WTC11 (cell line): ENCODE measurements around the gene COG8. TPM values are rescaled to one million over a fixed set of nuclear protein-coding genes. Genes with fewer than 3 reads are reported as not detected.

Experiments
- ATAC-seq: fragments of 200-7000 bp; cut with Tn5 transposase; 2 replicates; pipeline ENCODE4 v1.10.0; 2021; ENCODE audit warnings: mild to moderate bottlenecking, moderate library complexity
- CTCF ChIA-PET: fragments of 300-600 bp; sonication (Branson Sonifier 250); formaldehyde crosslinking; loops from one replicate; lab custom pipeline; 2021; ENCODE audit warnings: antibody characterized with exemption; lab: Charles Lee
- POLR2A ChIA-PET: fragments of 350-600 bp; sonication (Branson Sonifier 250); formaldehyde crosslinking; loops from one replicate; lab custom pipeline; 2021; ENCODE audit warnings: antibody characterized with exemption; lab: Charles Lee
- DNase-seq: peaks from one replicate; pipeline ENCODE4 v3.0.0; 2021; ENCODE audit warnings: low spot score
- H3K27ac Mint-ChIP-seq: 2 replicates; pipeline ENCODE4 v1.8.0; 2021; ENCODE audit warnings: mixed read lengths
- H3K27me3 Mint-ChIP-seq: 2 replicates; pipeline ENCODE4 v1.8.0; 2021; ENCODE audit warnings: low read depth, mild to moderate bottlenecking, moderate library complexity, mixed read lengths
- H3K36me3 Mint-ChIP-seq: 2 replicates; pipeline ENCODE4 v1.8.0; 2021; ENCODE audit warnings: mixed read lengths
- H3K4me1 Mint-ChIP-seq: 2 replicates; pipeline ENCODE4 v1.8.0; 2022; ENCODE audit warnings: mixed read lengths
- H3K4me3 Mint-ChIP-seq: 2 replicates; pipeline ENCODE4 v1.8.0; 2021; ENCODE audit warnings: mild to moderate bottlenecking, moderate library complexity, mixed read lengths
- H3K9me3 Mint-ChIP-seq: 2 replicates; pipeline ENCODE4 v1.8.0; 2021; ENCODE audit warnings: mixed read lengths
- AFF4 ChIP-seq: sonication (generic); formaldehyde crosslinking; IDR thresholded peaks from 2 replicates; pipeline ENCODE4 v1.8.1; 2023; ENCODE audit warnings: mild to moderate bottlenecking, missing genetic modification reagents, borderline replicate concordance
- ATF2 ChIP-seq: sonication (generic); formaldehyde crosslinking; IDR thresholded peaks from 2 replicates; pipeline ENCODE4 v1.8.1; 2022; ENCODE audit warnings: low read depth, missing genetic modification reagents, borderline replicate concordance
- E2F4 ChIP-seq: sonication (generic); formaldehyde crosslinking; IDR thresholded peaks from 2 replicates; pipeline ENCODE4 v1.8.1; 2022; ENCODE audit warnings: low read depth, mild to moderate bottlenecking, moderate library complexity, missing genetic modification reagents, borderline replicate concordance
- ELF4 ChIP-seq: sonication (generic); formaldehyde crosslinking; IDR thresholded peaks from 2 replicates; pipeline ENCODE4 v1.8.1; 2022; ENCODE audit warnings: low read depth, mild to moderate bottlenecking, moderate library complexity, missing genetic modification reagents
- ERG ChIP-seq: fragments of 250-450 bp; sonication (Bioruptor Pico); IDR thresholded peaks from 2 replicates; pipeline ENCODE4 v1.8.0; 2021; ENCODE audit warnings: mild to moderate bottlenecking
- FOXJ3 ChIP-seq: sonication (generic); formaldehyde crosslinking; IDR thresholded peaks from 2 replicates; pipeline ENCODE4 v1.9.0; 2021; ENCODE audit warnings: missing genetic modification reagents, mild to moderate bottlenecking, borderline replicate concordance
- GABPB1 ChIP-seq: sonication (generic); formaldehyde crosslinking; IDR thresholded peaks from 2 replicates; pipeline ENCODE4 v1.8.1; 2023; ENCODE audit warnings: mild to moderate bottlenecking, missing genetic modification reagents
- GTF2I ChIP-seq: fragments of 250-450 bp; sonication (Bioruptor Pico); conservative IDR thresholded peaks from 2 replicates; pipeline ENCODE4 v1.4.0; 2021; ENCODE audit warnings: mild to moderate bottlenecking
- HMGA2 ChIP-seq: fragments of 250-450 bp; sonication (Bioruptor Pico); IDR thresholded peaks from 2 replicates; pipeline ENCODE4 v1.4.0; 2021; ENCODE audit warnings: mild to moderate bottlenecking, moderate library complexity
- IRF2 ChIP-seq: sonication (generic); formaldehyde crosslinking; IDR thresholded peaks from 2 replicates; pipeline ENCODE4 v1.8.0; 2022; ENCODE audit warnings: low read depth, missing genetic modification reagents, borderline replicate concordance
- MAX ChIP-seq: sonication (generic); formaldehyde crosslinking; IDR thresholded peaks from 2 replicates; pipeline ENCODE4 v1.8.0; 2022; ENCODE audit warnings: mild to moderate bottlenecking, missing genetic modification reagents
- NFE2L1 ChIP-seq: sonication (generic); formaldehyde crosslinking; IDR thresholded peaks from 2 replicates; pipeline ENCODE4 v1.8.1; 2023; ENCODE audit warnings: missing genetic modification reagents
- NR3C1 ChIP-seq: sonication (generic); formaldehyde crosslinking; conservative IDR thresholded peaks from 2 replicates; pipeline ENCODE4 v1.8.1; 2023; ENCODE audit warnings: low read depth, mild to moderate bottlenecking, missing genetic modification reagents
- PRRX2 ChIP-seq: fragments of 250-450 bp; sonication (Bioruptor Pico); IDR thresholded peaks from 2 replicates; pipeline ENCODE4 v1.8.0; 2021; ENCODE audit warnings: mild to moderate bottlenecking
- SMAD3 ChIP-seq: sonication (generic); formaldehyde crosslinking; IDR thresholded peaks from 2 replicates; pipeline ENCODE4 v1.8.0; 2022; ENCODE audit warnings: missing genetic modification reagents, mild to moderate bottlenecking, borderline replicate concordance
- USF1 ChIP-seq: sonication (generic); formaldehyde crosslinking; IDR thresholded peaks from 2 replicates; pipeline ENCODE4 v1.8.0; 2022; ENCODE audit warnings: mild to moderate bottlenecking, missing genetic modification reagents
- USF2 ChIP-seq: sonication (generic); formaldehyde crosslinking; IDR thresholded peaks from 2 replicates; pipeline ENCODE4 v1.8.1; 2023; ENCODE audit warnings: mild to moderate bottlenecking, missing genetic modification reagents, moderate library complexity
- ZBTB21 ChIP-seq: sonication (generic); formaldehyde crosslinking; IDR thresholded peaks from 2 replicates; pipeline ENCODE4 v1.8.1; 2023; ENCODE audit warnings: mild to moderate bottlenecking, missing genetic modification reagents, borderline replicate concordance
- ZMAT4 ChIP-seq: fragments of 250-450 bp; sonication (Bioruptor Pico); IDR thresholded peaks from 2 replicates; pipeline ENCODE4 v1.9.0; 2021; ENCODE audit warnings: mild to moderate bottlenecking
- ZNF512 ChIP-seq: sonication (generic); formaldehyde crosslinking; IDR thresholded peaks from 2 replicates; pipeline ENCODE4 v1.8.1; 2022; ENCODE audit warnings: missing genetic modification reagents, borderline replicate concordance
- ZSCAN18 ChIP-seq: fragments of 250-450 bp; sonication (Bioruptor Pico); IDR thresholded peaks from 2 replicates; pipeline ENCODE4 v2.1.2; 2022; ENCODE audit warnings: mild to moderate bottlenecking, moderate library complexity
- total RNA-seq: library from RNA; stranded (reverse); gene quantifications from 3 replicates; pipeline ENCODE4 v1.2.3, GENCODE V29; 2021

Gene COG8
- total RNA-seq, 1 experiment from 2014 or later = 56.5 TPM

- H3K36me3 Mint-ChIP-seq = peaks cover 65% of the 10 kb centered on the region
- ChIA-PET POLR2A (no interaction called here), CTCF (interaction anchor here (1.2 to 2.1 kb wide), 2 partner anchors 12 to 173 kb away, joined by 4 to 7 read pairs; partner anchors contain the start of gene VPS4A)
These were observed 15.9 kb downstream of the COG8 start for GRCh38 chr16:69323415-69323814.

GRCh38 chr16:69322343-69322742 lies 17.0 kb downstream of the COG8 start:
- ATAC-seq = no peak
- CTCF ChIA-PET = interaction anchor here (2.1 kb wide), 1 partner anchor 11 kb away, joined by 7 read pairs; the partner anchor contains the start of gene VPS4A
- no peak overlapping the region for H3K4me3 Mint-ChIP-seq
- peaks cover 6% of the 10 kb centered on the region; the same call in 1 of the 2 replicates for H3K4me1 Mint-ChIP-seq
- TF ChIP-seq ZNF512 (no peak), ZSCAN18 (no peak), IRF2 (CRISPR knock-in tag) (no peak), NFE2L1 (CRISPR knock-in tag) (no peak), GTF2I (CRISPR knock-in tag) (no peak), NR3C1 (no peak), GABPB1 (no peak), HMGA2 (CRISPR knock-in tag) (no peak), ATF2 (CRISPR knock-in tag) (no peak), USF1 (CRISPR knock-in tag) (no peak), ERG (CRISPR knock-in tag) (no peak), USF2 (no peak), ELF4 (no peak), AFF4 (CRISPR knock-in tag) (no peak), E2F4 (CRISPR knock-in tag) (no peak), FOXJ3 (CRISPR knock-in tag) (no peak), SMAD3 (no peak), PRRX2 (no peak), MAX (CRISPR knock-in tag) (no peak), ZBTB21 (CRISPR knock-in tag) (no peak)
- TF ChIP-seq, all 79 proteins: peak for 0
- POLR2A ChIA-PET = no interaction called here
- Mint-ChIP-seq H3K9me3 (no peaks in the 10 kb centered on the region), H3K36me3 (peaks cover 66% of the 10 kb centered on the region), H3K27ac (no peak overlapping the region), H3K27me3 (no peaks in the 10 kb centered on the region)
- DNase-seq = no peak

More at GRCh38 chr16:69323415-69323814, 15.9 kb downstream of the COG8 start:
- H3K27ac Mint-ChIP-seq = no peak overlapping the region
- TF ChIP-seq ZMAT4 (CRISPR knock-in tag) = no peak
- no peak overlapping the region for H3K4me3 Mint-ChIP-seq
- peaks cover 11% of the 10 kb centered on the region; the same call in 1 of the 2 replicates for H3K4me1 Mint-ChIP-seq
- no peak for ATAC-seq
- no peak for DNase-seq
- H3K27me3 Mint-ChIP-seq = no peaks in the 10 kb centered on the region
- no peaks in the 10 kb centered on the region for H3K9me3 Mint-ChIP-seq
